Activated CD8-positive, alpha-beta T cell treated with anti-CD3 and anti-CD28 coated beads, Interleukin-2, amount 10 ng/mL, durations not matched to agents 7 days and 5 days (primary cell): ENCODE measurements around the gene GATAD2B. TPM values are rescaled to one million over a fixed set of nuclear protein-coding genes. Genes with fewer than 3 reads are reported as not detected.
A peak's percentile ranks its signal among the peaks of the same experiment; 100 is the strongest.

Experiments
- ATAC-seq: fragments of 150-1000 bp; cut with Tn5 transposase; one replicate; pipeline ENCODE4 v1.10.0; 2021; ENCODE audit warnings: moderate library complexity
- CTCF ChIA-PET: fragments of 350-600 bp; sonication (Branson Sonifier 250); formaldehyde crosslinking; loops from one replicate; lab custom pipeline; 2021; ENCODE audit warnings: antibody characterized with exemption; lab: Charles Lee
- POLR2A ChIA-PET: fragments of 350-600 bp; sonication (Branson Sonifier 250); formaldehyde crosslinking; loops from one replicate; lab custom pipeline; 2021; ENCODE audit warnings: antibody characterized with exemption; lab: Charles Lee
- DNase-seq: peaks from one replicate; pipeline ENCODE4 v3.0.0-alpha.2; 2020
- H3K27ac Mint-ChIP-seq: one replicate; pipeline ENCODE4 v1.8.0; 2021; ENCODE audit warnings: mild to moderate bottlenecking, mixed read lengths
- H3K27me3 Mint-ChIP-seq: one replicate; pipeline ENCODE4 v1.8.0; 2021; ENCODE audit warnings: low read depth, mixed read lengths
- H3K36me3 Mint-ChIP-seq: one replicate; pipeline ENCODE4 v1.8.0; 2021; ENCODE audit warnings: low read depth, mixed read lengths
- H3K4me1 Mint-ChIP-seq: one replicate; pipeline ENCODE4 v1.8.0; 2021; ENCODE audit warnings: low read depth, mixed read lengths
- H3K4me3 Mint-ChIP-seq: one replicate; pipeline ENCODE4 v1.8.0; 2021; ENCODE audit warnings: mild to moderate bottlenecking, mixed read lengths
- H3K9me3 Mint-ChIP-seq: one replicate; pipeline ENCODE4 v1.8.0; 2022; ENCODE audit warnings: mixed read lengths; ENCODE audit not compliant: insufficient read depth
- total RNA-seq, 2 experiments: library from RNA; stranded (reverse); gene quantifications; one replicate each; pipeline ENCODE4 v1.2.3, GENCODE V29; 2021

GATAD2B gene
- total RNA-seq, 2 experiments from 2014 or later: 70.2 to 71.7 TPM

GRCh38 chr1:153962088-153963029, 39.6 kb upstream of the GATAD2B start:
- peaks cover 60% of the 10 kb centered on the region for H3K4me1 Mint-ChIP-seq
- ChIA-PET POLR2A (interaction anchor here (0.6 to 2.8 kb wide), 9 partner anchors 9 to 328 kb away, joined by 3 to 23 read pairs (median 4); partner anchors contain the start of genes DENND4B and GATAD2B), CTCF (interaction anchor here (1.3 to 7.4 kb wide), 5 partner anchors 15 to 165 kb away, joined by 4 to 109 read pairs (median 12); partner anchors contain the start of genes DENND4B, GATAD2B, JTB and RAB13)
- no peaks in the 10 kb centered on the region for H3K27me3 Mint-ChIP-seq
- H3K36me3 Mint-ChIP-seq: peaks cover 18% of the 10 kb centered on the region
- DNase-seq (no peak), ATAC-seq (no peak)
- peak overlapping the region; percentile 75 for H3K4me3 Mint-ChIP-seq
- H3K27ac Mint-ChIP-seq: peak overlapping the region; percentile 76
- no peaks in the 10 kb centered on the region for H3K9me3 Mint-ChIP-seq

DNA sequence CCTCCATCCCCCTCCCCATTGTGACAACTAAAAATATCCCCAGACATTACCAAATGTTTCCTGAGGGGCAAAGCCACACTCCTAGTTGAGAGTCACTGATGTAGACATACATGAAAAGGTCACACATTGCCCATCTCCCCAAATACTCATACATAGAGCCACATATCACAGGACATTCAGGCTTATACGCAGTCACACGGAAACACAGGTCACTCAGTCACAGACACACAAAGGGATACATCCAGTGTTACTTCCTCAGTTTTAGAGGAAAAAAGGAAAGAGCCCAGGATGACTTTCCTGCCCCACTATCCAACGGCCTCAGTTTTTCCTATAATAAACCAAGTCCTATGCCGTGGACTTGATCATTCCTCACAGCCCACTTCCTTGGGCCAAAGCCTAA, 38.6 kb upstream of the GATAD2B start:
- no peak for ATAC-seq
- peaks cover 62% of the 10 kb centered on the region for H3K4me1 Mint-ChIP-seq
- no peak overlapping the region for H3K4me3 Mint-ChIP-seq
- H3K9me3 Mint-ChIP-seq: no peaks in the 10 kb centered on the region
- H3K36me3 Mint-ChIP-seq: peaks cover 22% of the 10 kb centered on the region
- ChIA-PET CTCF (interaction anchor here (3.4 kb wide), 1 partner anchor 16 kb away, joined by 25 read pairs; the partner anchor contains the start of gene DENND4B), POLR2A (interaction anchor here (0.6 to 1.3 kb wide), 2 partner anchors 29 to 216 kb away, joined by 4 to 6 read pairs; partner anchors contain the start of gene RPS27)
- DNase-seq: no peak
- H3K27me3 Mint-ChIP-seq: no peaks in the 10 kb centered on the region
- H3K27ac Mint-ChIP-seq: peak overlapping the region; percentile 0

DNA sequence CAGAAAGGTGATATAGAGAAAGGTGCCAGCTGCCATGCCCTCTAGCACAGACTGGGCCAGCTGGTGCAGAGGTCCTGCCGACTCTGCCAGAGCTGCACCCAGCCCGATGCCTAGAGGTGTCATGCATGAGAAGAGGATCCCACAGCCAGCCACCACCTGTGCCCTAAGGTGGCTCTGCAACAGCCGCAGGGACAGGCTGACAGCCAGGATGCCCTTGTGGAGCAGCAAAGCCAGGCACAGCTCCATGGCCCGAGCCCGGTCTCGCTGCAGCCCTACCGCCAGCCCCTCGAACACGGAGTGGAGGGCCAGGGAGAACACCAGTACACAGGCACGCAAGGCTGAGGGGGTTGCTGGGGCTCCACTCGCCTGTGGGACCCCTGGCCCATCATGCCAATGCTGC, 37.4 kb upstream of the GATAD2B start:
- ChIA-PET POLR2A (interaction anchor here (7.4 kb wide), 1 partner anchor 14 kb away, joined by 63 read pairs; the partner anchor contains the start of gene DENND4B), CTCF (interaction anchor here (0.6 to 3.2 kb wide), 2 partner anchors 18 to 286 kb away, joined by 3 to 10 read pairs; partner anchors contain the start of gene JTB)
- H3K9me3 Mint-ChIP-seq: no peaks in the 10 kb centered on the region
- peaks cover 20% of the 10 kb centered on the region for H3K36me3 Mint-ChIP-seq
- ATAC-seq (no peak), DNase-seq (no peak)
- no peak overlapping the region for H3K4me3 Mint-ChIP-seq
- H3K4me1 Mint-ChIP-seq: peaks cover 63% of the 10 kb centered on the region
- H3K27me3 Mint-ChIP-seq: no peaks in the 10 kb centered on the region
- no peak overlapping the region for H3K27ac Mint-ChIP-seq

DNA sequence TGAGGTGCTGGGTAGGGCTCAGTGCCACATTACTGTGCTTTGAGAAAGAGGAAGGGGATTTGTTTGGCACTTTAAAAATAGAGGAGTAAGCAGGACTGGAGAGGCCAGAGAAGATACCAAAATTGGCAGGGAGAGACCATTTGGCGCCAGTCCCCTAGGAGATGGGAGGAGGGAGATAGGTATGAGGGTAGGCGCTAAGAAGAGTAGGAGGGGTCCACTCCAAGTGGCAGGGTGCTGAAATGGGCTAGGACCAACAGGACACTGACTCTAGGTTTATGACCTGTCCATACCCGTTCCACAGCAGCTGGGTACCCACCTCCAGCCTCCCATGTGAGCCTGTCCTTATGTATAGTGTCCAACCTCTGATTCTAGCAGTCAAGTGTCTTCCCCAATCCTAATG, 36.7 kb upstream of the GATAD2B start:
- H3K4me1 Mint-ChIP-seq: peaks cover 70% of the 10 kb centered on the region
- peak overlapping the region; percentile 1 for H3K27ac Mint-ChIP-seq
- H3K36me3 Mint-ChIP-seq: peaks cover 25% of the 10 kb centered on the region
- no peaks in the 10 kb centered on the region for H3K27me3 Mint-ChIP-seq
- H3K9me3 Mint-ChIP-seq: no peaks in the 10 kb centered on the region
- ATAC-seq: no peak
- POLR2A ChIA-PET: interaction anchor here (1.0 to 7.4 kb wide), 4 partner anchors 8 to 31 kb away, joined by 3 to 63 read pairs (median 20); partner anchors contain the start of genes CREB3L4, DENND4B, JTB and RPS27
- CTCF ChIA-PET: interaction anchor here (0.8 to 5.4 kb wide), 5 partner anchors 8 to 138 kb away, joined by 4 to 48 read pairs (median 28); partner anchors contain the start of genes CREB3L4, DENND4B, JTB and RAB13
- no peak for DNase-seq
- no peak overlapping the region for H3K4me3 Mint-ChIP-seq

- CTCF ChIA-PET: interaction anchor here (0.8 to 5.4 kb wide), 5 partner anchors 8 to 137 kb away, joined by 4 to 48 read pairs (median 28); partner anchors contain the start of genes CREB3L4, DENND4B, JTB and RAB13
Observed at GRCh38 chr1:153958961-153959260, 36.1 kb upstream of the GATAD2B start.

DNA sequence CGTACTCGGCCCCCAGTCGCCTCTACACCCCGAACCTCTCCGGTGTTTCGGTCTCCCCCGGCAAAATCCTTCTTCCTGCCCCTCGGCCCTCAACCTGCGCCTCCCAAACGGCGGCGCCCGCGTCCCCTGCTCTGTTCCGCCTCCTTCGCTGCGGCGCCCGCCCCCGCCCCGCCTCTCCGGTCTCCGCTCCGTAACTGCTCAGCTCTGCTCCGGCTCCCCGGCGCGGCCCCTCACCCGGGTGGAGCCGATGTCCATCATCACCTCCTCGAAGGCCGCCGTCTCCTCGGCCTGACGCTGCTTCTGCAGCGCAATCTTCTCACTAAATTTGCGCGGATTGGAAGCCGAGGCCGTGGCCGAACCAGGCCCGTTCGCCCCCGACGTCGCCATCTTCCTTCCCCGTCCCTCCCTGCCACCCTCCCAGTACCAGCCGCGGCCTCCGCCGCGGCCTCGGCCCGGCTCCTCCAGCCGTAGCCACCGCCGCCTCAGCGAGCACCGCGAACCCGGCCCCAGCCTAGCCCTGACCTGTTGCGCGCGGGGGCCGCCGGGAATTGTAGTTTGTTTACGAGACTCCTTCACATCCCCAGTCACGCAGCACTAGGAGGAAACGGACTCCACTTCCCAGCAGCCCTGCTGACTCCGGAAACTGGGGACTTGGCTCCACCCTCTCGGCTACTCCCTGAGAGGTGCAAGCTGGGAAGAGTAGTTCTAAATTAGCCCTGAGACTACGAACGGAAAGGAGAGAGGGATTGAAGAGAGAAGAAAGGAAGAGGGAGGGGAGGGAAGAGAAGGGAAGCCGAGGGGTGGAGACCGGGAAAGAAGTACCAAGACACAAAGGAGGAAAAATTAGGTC, 35.6 kb upstream of the GATAD2B start, which contains the start of gene CRTC2:
TSS of gene CRTC2 (minus strand) at position 502 of the 850 bp plus-strand sequence. CDS start at position 387, 115 bp downstream.
- ChIA-PET POLR2A (interaction anchor here (0.7 to 7.4 kb wide), 8 partner anchors 9 to 35 kb away, joined by 3 to 63 read pairs (median 6); partner anchors contain the start of genes CREB3L4, DENND4B, GATAD2B and JTB), CTCF (interaction anchor here (0.8 to 5.4 kb wide), 5 partner anchors 9 to 137 kb away, joined by 4 to 48 read pairs (median 28); partner anchors contain the start of genes CREB3L4, DENND4B, JTB and RAB13)
- Mint-ChIP-seq H3K9me3 (no peaks in the 10 kb centered on the region), H3K4me1 (peaks cover 70% of the 10 kb centered on the region), H3K27ac (peak within 1 kb of the TSS; percentile 94), H3K27me3 (no peaks in the 10 kb centered on the region), H3K4me3 (peak within 1 kb of the TSS; percentile 95), H3K36me3 (peaks cover 36% of the 10 kb centered on the region)
- ATAC-seq (peak; percentile 87), DNase-seq (peak; percentile 99)

More at GRCh38 chr1:153958961-153959260, 36.1 kb upstream of the GATAD2B start:
- Mint-ChIP-seq H3K4me1 (peaks cover 71% of the 10 kb centered on the region), H3K36me3 (peaks cover 31% of the 10 kb centered on the region), H3K27ac (peak overlapping the region; percentile 94), H3K4me3 (peak overlapping the region; percentile 95), H3K27me3 (no peaks in the 10 kb centered on the region), H3K9me3 (no peaks in the 10 kb centered on the region)
- ATAC-seq: no peak
- POLR2A ChIA-PET: interaction anchor here (0.7 to 7.4 kb wide), 7 partner anchors 9 to 36 kb away, joined by 3 to 63 read pairs (median 7); partner anchors contain the start of genes CREB3L4, DENND4B, GATAD2B and JTB
- DNase-seq: no peak

- peak overlapping the region; percentile 94 for H3K27ac Mint-ChIP-seq
- CTCF ChIA-PET: interaction anchor here (3.2 to 5.4 kb wide), 4 partner anchors 10 to 29 kb away, joined by 10 to 48 read pairs (median 29); partner anchors contain the start of genes CREB3L4, DENND4B, JTB and RAB13
- peaks cover 39% of the 10 kb centered on the region for H3K36me3 Mint-ChIP-seq
- peak; percentile 28 for ATAC-seq
- no peaks in the 10 kb centered on the region for H3K27me3 Mint-ChIP-seq
- H3K4me1 Mint-ChIP-seq: peaks cover 71% of the 10 kb centered on the region
- H3K4me3 Mint-ChIP-seq: peak overlapping the region; percentile 95
- no peaks in the 10 kb centered on the region for H3K9me3 Mint-ChIP-seq
- POLR2A ChIA-PET: interaction anchor here (1.1 to 7.4 kb wide), 7 partner anchors 10 to 35 kb away, joined by 3 to 63 read pairs (median 13); partner anchors contain the start of genes CREB3L4, DENND4B, GATAD2B and JTB
- DNase-seq: peak; percentile 62
Observed at GRCh38 chr1:153957744-153958110, 35.0 kb upstream of the GATAD2B start.

DNA sequence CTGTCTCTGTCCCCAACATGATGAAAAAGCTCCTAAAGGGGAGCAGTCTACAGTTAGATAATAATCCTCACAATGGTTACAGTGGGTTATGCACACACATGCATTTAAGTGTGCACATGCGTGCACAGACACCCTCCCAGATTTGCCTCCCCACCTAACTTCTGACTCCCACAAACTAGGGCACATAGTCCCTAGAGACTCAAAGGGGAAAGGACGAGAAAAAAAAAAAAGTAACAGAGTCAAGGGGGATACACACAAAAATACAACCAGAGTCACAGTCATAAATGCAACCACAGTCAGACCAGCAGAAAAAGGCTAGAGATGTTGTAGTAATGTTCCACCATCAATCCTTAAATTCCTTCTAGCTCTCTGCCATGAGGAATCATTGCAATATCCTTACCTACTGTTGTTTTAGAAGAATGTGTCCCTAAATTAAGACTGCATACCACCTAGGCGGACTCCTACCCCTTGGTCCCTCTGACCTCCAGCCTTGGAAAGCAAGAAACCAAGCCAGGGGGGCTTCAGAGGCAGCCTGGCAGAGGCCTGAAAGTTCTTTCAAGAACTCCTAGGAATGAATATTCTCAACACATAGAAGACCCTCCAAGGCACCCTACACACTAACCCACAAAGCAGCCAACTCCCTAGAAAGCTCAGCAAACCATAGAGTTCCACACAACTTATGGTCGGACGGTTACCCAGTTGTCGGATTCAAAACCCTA, 34.4 kb upstream of the GATAD2B start:
- POLR2A ChIA-PET: interaction anchor here (0.5 to 7.4 kb wide), 9 partner anchors 10 to 286 kb away, joined by 3 to 63 read pairs (median 8); partner anchors contain the start of genes CREB3L4, DENND4B, GATAD2B and JTB
- DNase-seq: no peak
- no peak for ATAC-seq
- Mint-ChIP-seq H3K4me3 (peak overlapping the region; percentile 95), H3K36me3 (peaks cover 43% of the 10 kb centered on the region), H3K4me1 (peaks cover 65% of the 10 kb centered on the region), H3K27me3 (no peaks in the 10 kb centered on the region), H3K27ac (peak overlapping the region; percentile 94), H3K9me3 (no peaks in the 10 kb centered on the region)
- CTCF ChIA-PET: interaction anchor here (3.2 to 5.4 kb wide), 4 partner anchors 10 to 29 kb away, joined by 10 to 48 read pairs (median 29); partner anchors contain the start of genes CREB3L4, DENND4B, JTB and RAB13

- no peak overlapping the region for H3K4me3 Mint-ChIP-seq
- DNase-seq: no peak
- peaks cover 57% of the 10 kb centered on the region for H3K4me1 Mint-ChIP-seq
- ATAC-seq: no peak
- POLR2A ChIA-PET: interaction anchor here (0.6 to 7.4 kb wide), 4 partner anchors 9 to 285 kb away, joined by 3 to 63 read pairs (median 7); partner anchors contain the start of genes DENND4B and RPS27
- no peaks in the 10 kb centered on the region for H3K27me3 Mint-ChIP-seq
- CTCF ChIA-PET: interaction anchor here (1.4 to 5.4 kb wide), 2 partner anchors 8 to 32 kb away, joined by 3 to 28 read pairs; partner anchors contain the start of genes DENND4B and RAB13
- H3K9me3 Mint-ChIP-seq: no peaks in the 10 kb centered on the region
- H3K36me3 Mint-ChIP-seq: peaks cover 54% of the 10 kb centered on the region
- H3K27ac Mint-ChIP-seq: peak overlapping the region; percentile 58
Observed at GRCh38 chr1:153954826-153955225, 32.1 kb upstream of the GATAD2B start.
